ENCODE measurements around the gene THOC5.
A peak's percentile ranks its signal among the peaks of the same experiment; 100 is the strongest.

Gene THOC5

DNA sequence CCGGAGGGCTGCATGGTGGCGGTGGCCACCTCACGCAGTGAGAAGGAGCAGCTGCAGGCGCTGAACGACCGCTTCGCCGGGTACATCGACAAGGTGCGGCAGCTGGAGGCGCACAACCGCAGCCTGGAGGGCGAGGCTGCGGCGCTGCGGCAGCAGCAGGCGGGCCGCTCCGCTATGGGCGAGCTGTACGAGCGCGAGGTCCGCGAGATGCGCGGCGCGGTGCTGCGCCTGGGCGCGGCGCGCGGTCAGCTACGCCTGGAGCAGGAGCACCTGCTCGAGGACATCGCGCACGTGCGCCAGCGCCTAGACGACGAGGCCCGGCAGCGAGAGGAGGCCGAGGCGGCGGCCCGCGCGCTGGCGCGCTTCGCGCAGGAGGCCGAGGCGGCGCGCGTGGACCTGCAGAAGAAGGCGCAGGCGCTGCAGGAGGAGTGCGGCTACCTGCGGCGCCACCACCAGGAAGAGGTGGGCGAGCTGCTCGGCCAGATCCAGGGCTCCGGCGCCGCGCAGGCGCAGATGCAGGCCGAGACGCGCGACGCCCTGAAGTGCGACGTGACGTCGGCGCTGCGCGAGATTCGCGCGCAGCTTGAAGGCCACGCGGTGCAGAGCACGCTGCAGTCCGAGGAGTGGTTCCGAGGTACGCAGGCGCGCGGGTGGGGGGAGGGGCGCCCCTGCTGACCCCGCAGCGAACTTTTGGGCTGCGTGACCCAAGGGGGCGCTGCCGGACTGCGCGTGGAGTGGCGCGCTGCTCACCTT lies 72.9 kb downstream of the THOC5 start:
- ATAC-seq (ENCODE audit: low read depth) = no peak
- Histone ChIP-seq H3K27ac (ENCODE audit: poor library complexity, severe bottlenecking) (no peak overlapping the region), H3K27me3 (ENCODE audit: insufficient read depth, poor library complexity, severe bottlenecking) (peaks cover 57% of the 10 kb centered on the region), H3K4me1 (ENCODE audit: insufficient read depth, poor library complexity, severe bottlenecking) (no peaks in the 10 kb centered on the region), H3K36me3 (ENCODE audit: low read depth) (no peaks in the 10 kb centered on the region), H3K4me3 (ENCODE audit: severe bottlenecking) (no peak overlapping the region), H3K9me3 (ENCODE audit: severe bottlenecking) (no peaks in the 10 kb centered on the region)
- no peak for DNase-seq (ENCODE audit: low spot score)
- TF ChIP-seq CTCF (IDR thresholded peaks at IDR 0.05; ENCODE audit: poor library complexity, severe bottlenecking) = no peak

GRCh38 chr22:29480262-29480511 lies 73.4 kb downstream of the THOC5 start:
- DNase-seq (ENCODE audit: low spot score) (no peak), ATAC-seq (ENCODE audit: low read depth) (no peak)
- peaks cover 57% of the 10 kb centered on the region for H3K27me3 ChIP-seq (ENCODE audit: insufficient read depth, poor library complexity, severe bottlenecking)
- TF ChIP-seq CTCF (IDR thresholded peaks at IDR 0.05; ENCODE audit: poor library complexity, severe bottlenecking) = no peak
- H3K36me3 ChIP-seq (ENCODE audit: low read depth) = no peaks in the 10 kb centered on the region
- H3K4me3 ChIP-seq (ENCODE audit: severe bottlenecking) = no peak overlapping the region
- no peak overlapping the region for H3K27ac ChIP-seq (ENCODE audit: poor library complexity, severe bottlenecking)
- no peaks in the 10 kb centered on the region for H3K9me3 ChIP-seq (ENCODE audit: severe bottlenecking)
- no peaks in the 10 kb centered on the region for H3K4me1 ChIP-seq (ENCODE audit: insufficient read depth, poor library complexity, severe bottlenecking)

DNA sequence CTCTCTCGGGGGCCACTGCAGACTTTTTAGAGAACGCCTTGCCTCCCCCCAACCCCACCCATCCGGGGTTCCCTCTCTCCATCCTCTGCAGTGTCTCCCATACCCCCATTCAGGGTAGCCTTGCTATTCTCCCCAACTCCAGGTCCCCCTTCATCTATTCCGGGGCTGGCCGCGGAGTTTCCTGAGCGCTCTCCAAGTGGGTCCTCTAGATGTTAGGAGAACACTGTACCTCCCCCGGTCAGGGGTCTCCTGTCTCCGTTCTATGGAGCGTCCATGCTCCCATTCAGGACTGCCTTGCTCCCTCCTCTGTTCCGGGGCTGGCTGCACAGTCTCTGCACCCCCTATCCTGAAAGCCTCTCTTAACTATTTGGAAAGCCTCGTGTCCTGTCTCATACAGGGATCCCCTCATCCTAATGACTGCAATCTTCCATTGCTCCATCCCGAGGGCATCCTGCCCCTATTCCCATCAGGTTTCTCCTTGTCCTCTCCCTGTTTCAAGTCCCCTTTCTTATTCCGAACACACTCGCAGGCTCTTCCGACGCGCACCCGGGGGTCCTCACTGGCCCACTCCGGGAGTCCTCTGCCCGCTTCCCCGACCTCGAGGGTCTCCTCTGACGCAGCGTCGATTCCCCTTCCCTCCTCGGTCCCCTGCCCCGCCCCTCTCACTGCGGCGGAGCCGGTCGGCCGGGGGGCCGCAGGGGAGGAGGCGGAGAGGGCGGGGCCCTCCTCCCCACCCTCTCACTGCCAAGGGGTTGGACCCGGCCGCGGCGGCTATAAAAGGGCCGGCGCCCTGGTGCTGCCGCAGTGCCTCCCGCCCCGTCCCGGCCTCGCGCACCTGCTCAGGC lies 73.9 kb downstream of the THOC5 start, which contains the start of gene NEFH:
Gene NEFH, plus strand, starts transcription at position 802 of the 845 bp plus-strand sequence. CDS start 45 bp downstream, outside the sequence.
- no peak within 1 kb of the TSS for H3K4me3 ChIP-seq (ENCODE audit: severe bottlenecking)
- no peaks in the 10 kb centered on the region for H3K36me3 ChIP-seq (ENCODE audit: low read depth)
- peaks cover 57% of the 10 kb centered on the region for H3K27me3 ChIP-seq (ENCODE audit: insufficient read depth, poor library complexity, severe bottlenecking)
- DNase-seq (ENCODE audit: low spot score) (no peak), ATAC-seq (ENCODE audit: low read depth) (no peak)
- no peaks in the 10 kb centered on the region for H3K9me3 ChIP-seq (ENCODE audit: severe bottlenecking)
- TF ChIP-seq CTCF (IDR thresholded peaks at IDR 0.05; ENCODE audit: poor library complexity, severe bottlenecking) = no peak
- no peaks in the 10 kb centered on the region for H3K4me1 ChIP-seq (ENCODE audit: insufficient read depth, poor library complexity, severe bottlenecking)
- H3K27ac ChIP-seq (ENCODE audit: poor library complexity, severe bottlenecking) = no peak within 1 kb of the TSS

- Histone ChIP-seq H3K4me3 (ENCODE audit: severe bottlenecking) (no peak overlapping the region), H3K27me3 (ENCODE audit: insufficient read depth, poor library complexity, severe bottlenecking) (peaks cover 57% of the 10 kb centered on the region), H3K4me1 (ENCODE audit: insufficient read depth, poor library complexity, severe bottlenecking) (no peaks in the 10 kb centered on the region), H3K36me3 (ENCODE audit: low read depth) (no peaks in the 10 kb centered on the region), H3K27ac (ENCODE audit: poor library complexity, severe bottlenecking) (no peak overlapping the region), H3K9me3 (ENCODE audit: severe bottlenecking) (no peaks in the 10 kb centered on the region)
- ATAC-seq (ENCODE audit: low read depth) (peak; percentile 21; the same call in 1 of the 3 replicates), DNase-seq (ENCODE audit: low spot score) (no peak)
- TF ChIP-seq CTCF (IDR thresholded peaks at IDR 0.05; ENCODE audit: poor library complexity, severe bottlenecking) = no peak
Measured at GRCh38 chr22:29478326-29479276, 75.0 kb downstream of the THOC5 start.

Data from RWPE2 (cell line).